Skin epidermis (tissue), 12 donors: ENCODE measurements around the gene PRRT4.
A peak's percentile ranks its signal among the peaks of the same experiment; 100 is the strongest.

Source experiments
- H3K27ac ChIP-seq, 21 experiments: fragments of 200-600 bp; sonication (generic) in 11 of 21; one replicate each; pipeline ENCODE4 v1.5.0; 2020; ENCODE audit warnings: mild to moderate bottlenecking in 3 of 21, inconsistent platforms in 2 of 21, moderate library complexity in 2 of 21
- H3K4me3 ChIP-seq, 7 experiments: fragments of 200-600 bp; sonication (generic) in 2 of 7; one replicate each; pipeline ENCODE4 v1.5.0; 2020; ENCODE audit warnings: inconsistent platforms in 2 of 7, mild to moderate bottlenecking in 2 of 7, moderate library complexity in 1 of 7

Gene PRRT4

GRCh38 chr7:128380483-128381106 lies 19.1 kb upstream of the PRRT4 start:
- Histone ChIP-seq H3K4me3 (no peak overlapping the region), H3K27ac (peak overlapping the region in 1 of 21 experiments; percentile 10)

DNA sequence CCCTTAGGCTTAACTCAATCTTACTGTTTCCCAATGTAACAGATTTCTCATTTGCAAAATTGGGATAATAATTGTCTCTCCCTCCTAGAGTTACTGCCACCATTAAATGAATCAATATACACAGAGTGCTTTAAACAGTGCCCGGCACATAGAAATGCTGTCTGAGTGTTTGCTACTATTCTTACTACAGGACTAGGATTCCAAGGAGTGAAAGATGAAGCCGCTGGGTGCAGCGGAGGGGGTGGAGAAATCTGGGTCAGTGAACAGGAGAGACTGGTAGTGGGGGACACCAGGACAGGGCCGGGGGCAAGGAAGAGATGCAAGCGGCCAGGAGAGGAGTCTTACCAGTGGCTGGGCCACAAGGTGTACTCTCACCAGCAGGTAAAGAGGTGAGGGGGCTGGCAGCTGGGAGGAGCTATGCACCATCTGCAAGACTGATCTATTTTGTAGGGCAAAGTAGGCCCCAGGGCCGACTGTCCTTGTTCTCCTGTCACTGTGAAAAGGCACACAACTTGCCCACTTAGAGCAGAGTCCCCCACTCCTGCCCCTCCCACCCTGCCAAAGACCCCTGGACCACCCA lies 18.5 kb upstream of the PRRT4 start:
- Histone ChIP-seq H3K4me3 (no peak overlapping the region), H3K27ac (no peak overlapping the region)

- no peak overlapping the region for H3K27ac ChIP-seq
- H3K4me3 ChIP-seq = no peak overlapping the region
These were observed 17.1 kb upstream of the PRRT4 start for GRCh38 chr7:128378637-128379036.

DNA sequence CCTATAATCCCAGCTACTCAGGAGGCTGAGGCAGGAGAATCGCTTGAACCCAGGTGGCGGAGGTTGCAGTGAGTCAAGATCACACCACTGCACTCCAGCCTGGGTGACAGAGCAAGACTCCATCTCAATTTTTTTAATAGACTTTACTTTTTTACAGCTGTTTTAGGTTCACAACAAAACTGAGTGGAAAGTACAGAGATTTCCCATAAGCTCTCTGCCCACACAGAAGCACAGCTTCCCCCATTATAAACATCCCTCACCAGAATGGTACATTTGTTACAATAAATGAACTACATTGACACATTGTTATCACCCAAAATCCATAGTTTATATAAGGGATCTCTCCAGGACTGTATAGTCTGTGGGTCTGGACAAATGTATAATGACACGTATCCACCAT lies 14.6 kb upstream of the PRRT4 start:
- Histone ChIP-seq H3K27ac (no peak overlapping the region), H3K4me3 (no peak overlapping the region)

DNA sequence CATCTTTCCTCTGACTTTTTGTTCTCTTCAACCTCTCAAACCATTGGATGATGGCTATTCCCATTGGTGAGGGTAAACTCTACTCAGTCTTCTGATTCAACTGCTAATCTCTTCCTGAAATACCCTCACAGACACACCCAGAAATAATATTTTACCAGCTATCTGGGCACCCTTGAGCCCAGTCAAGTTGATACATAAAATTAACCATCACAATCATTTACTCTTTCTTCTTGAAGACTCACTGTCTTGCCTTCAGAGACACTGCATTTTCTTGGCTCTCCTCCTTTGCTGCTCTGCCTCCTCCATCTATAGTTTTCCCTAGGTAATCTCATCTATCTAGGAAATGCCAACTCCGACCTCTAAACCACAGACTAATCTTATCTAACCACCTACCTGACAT lies 12.6 kb upstream of the PRRT4 start:
- Histone ChIP-seq H3K4me3 (no peak overlapping the region), H3K27ac (no peak overlapping the region)

DNA sequence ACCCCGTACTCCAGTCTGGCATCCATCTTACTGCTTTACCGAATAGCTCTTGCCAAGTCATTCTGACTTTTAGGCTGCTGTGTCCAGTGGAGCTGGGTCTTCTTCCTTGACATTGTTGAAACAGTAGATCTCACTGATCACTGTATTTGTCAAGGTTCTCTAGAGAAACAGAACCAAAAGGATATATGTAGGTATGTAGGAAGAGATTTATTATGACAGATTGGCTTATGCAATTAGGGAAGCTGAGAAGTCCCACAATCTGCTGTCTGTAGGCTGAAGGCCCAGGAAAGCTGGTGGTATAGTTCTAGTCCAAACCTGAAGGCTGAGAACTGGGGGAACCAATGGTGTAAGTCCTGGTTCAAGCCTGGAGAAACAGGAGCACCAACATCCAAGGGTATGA lies 12.1 kb upstream of the PRRT4 start:
- no peak overlapping the region for H3K27ac ChIP-seq
- no peak overlapping the region for H3K4me3 ChIP-seq

GRCh38 chr7:128370491-128370890 lies 9.0 kb upstream of the PRRT4 start:
- no peak overlapping the region for H3K4me3 ChIP-seq
- no peak overlapping the region for H3K27ac ChIP-seq

DNA sequence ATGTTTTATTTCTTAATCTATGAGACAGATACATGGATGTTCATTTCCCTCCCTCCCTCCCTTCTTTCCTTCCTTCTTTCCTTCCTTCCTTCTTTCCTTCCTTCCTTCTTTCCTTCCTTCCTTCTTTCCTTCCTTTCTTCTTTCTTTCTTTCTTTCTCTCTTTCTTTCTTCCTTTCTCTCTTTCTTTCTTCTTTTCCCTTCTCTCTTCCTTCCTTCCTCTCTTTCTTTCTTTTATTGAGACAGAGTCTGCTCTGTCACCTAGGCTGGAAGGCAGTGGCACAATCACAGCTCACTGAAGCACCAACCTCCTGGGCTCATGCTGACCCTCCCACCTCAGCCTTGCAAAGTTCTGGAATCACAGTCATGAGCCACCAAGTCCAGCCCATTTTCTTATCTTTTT lies 5.5 kb upstream of the PRRT4 start:
- H3K27ac ChIP-seq = no peak overlapping the region
- H3K4me3 ChIP-seq = no peak overlapping the region

- Histone ChIP-seq H3K27ac (no peak overlapping the region), H3K4me3 (no peak overlapping the region)
These were observed 4.8 kb upstream of the PRRT4 start for GRCh38 chr7:128366300-128366699.

GRCh38 chr7:128365432-128365831 lies 3.9 kb upstream of the PRRT4 start:
- H3K4me3 ChIP-seq = no peak overlapping the region
- no peak overlapping the region for H3K27ac ChIP-seq

- no peak overlapping the region for H3K4me3 ChIP-seq
- H3K27ac ChIP-seq = no peak overlapping the region
These were observed 2.8 kb upstream of the PRRT4 start for GRCh38 chr7:128364166-128364870.

GRCh38 chr7:128363261-128363721 lies 1.8 kb upstream of the PRRT4 start:
- Histone ChIP-seq H3K27ac (no peak overlapping the region), H3K4me3 (no peak overlapping the region)

DNA sequence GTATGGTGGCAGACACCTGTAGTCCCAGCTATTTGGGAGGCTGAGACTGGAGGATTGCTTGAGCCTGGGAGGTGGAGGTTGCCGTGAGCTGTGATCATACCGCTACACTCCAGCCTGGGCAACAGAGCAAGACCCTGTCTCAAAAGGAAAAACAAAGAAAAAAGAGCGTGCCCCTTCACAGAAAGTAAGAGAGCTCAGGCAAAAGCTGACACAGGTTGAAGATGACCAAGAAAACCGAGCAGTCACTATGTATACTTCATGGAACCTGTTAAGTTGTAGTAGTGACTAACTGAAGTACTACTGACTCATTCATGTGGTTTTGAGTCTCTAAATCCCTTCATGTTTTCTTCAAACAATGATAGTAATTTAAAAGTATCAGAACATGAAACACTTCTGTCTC lies 1.2 kb upstream of the PRRT4 start:
- H3K27ac ChIP-seq = no peak overlapping the region
- no peak overlapping the region for H3K4me3 ChIP-seq

GRCh38 chr7:128360359-128360678 lies 1.2 kb downstream of the PRRT4 start:
- Histone ChIP-seq H3K4me3 (peak overlapping the region in 2 of 7 experiments; percentile 45 to 56), H3K27ac (no peak overlapping the region)

GRCh38 chr7:128359939-128360338 lies 1.6 kb downstream of the PRRT4 start:
- Histone ChIP-seq H3K27ac (no peak overlapping the region), H3K4me3 (no peak overlapping the region)

DNA sequence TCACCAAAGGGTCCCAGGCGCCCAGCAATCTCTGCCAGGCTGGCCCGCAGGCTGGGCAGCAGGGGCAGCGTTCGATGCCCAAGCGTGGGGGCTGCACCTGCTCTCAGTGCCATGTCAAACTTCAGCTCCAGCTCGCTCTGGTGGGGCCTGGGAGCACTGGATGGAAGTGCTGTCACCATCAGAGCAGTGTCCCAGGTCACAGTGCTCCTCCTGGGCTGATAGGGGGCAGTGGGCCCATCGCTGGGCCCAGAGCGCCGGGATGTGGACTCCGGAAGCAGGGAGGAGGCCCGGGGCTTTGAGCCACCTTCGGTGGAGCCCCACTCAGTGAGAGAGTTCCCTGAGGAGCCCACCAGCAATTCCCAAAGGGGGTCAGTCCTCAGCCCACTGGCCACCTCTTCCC lies 2.2 kb downstream of the PRRT4 start:
- no peak overlapping the region for H3K27ac ChIP-seq
- H3K4me3 ChIP-seq = no peak overlapping the region

- no peak overlapping the region for H3K27ac ChIP-seq
- no peak overlapping the region for H3K4me3 ChIP-seq
These were observed 3.3 kb downstream of the PRRT4 start for GRCh38 chr7:128358233-128358632.

GRCh38 chr7:128357217-128357613 lies 4.3 kb downstream of the PRRT4 start:
- no peak overlapping the region for H3K27ac ChIP-seq
- H3K4me3 ChIP-seq = no peak overlapping the region

DNA sequence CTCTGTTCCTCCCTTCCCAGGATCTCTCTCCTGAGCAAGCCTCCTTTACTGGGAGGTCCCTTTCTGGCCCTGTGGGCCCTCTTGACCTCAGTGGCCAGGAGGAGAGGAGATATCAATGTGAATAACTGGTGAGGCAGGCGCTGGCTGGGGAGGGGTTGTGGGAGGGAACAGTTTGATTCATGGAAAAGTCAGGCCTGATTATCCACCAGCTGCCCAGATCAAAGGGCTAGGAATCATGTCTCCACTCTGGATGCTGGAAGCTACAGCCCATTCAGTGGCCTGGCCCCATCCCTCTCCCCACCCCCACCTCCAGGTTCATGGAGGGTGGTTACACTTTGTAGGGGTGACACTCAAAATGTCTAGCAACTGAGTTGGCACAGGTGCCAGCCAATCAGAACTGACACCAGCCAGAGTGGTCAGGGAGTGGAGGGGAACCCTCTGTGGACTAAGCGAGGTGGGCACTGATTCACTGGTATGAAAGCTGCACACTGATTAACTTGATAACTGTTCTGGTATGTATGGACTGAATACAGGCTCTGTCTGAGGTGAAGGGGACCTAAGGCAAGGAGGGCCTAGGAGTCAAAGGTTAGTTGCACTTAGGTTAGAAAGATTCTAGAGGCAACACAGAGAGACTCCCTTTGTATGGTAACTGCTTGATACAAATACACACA lies 4.8 kb downstream of the PRRT4 start:
- no peak overlapping the region for H3K4me3 ChIP-seq
- H3K27ac ChIP-seq = no peak overlapping the region

DNA sequence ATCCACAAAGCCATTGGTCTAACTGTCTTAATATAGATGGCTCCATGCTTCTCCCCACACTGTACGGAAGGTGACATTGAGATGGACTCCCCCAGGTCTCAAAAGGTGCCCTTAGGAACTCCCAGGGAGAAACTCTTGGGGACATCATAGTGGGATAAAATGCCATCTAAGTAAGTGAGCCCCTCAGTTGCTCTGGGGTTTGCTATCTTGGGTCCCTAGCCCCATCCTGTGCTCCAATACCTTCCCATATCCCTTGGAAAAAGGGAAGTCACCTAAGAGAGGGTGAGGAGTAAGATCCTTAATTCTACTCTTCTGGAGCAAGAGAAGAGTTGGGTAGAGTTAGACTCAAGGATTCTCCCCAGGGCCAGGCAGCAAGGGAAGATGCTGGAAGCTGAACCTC lies 7.9 kb downstream of the PRRT4 start:
- no peak overlapping the region for H3K4me3 ChIP-seq
- no peak overlapping the region for H3K27ac ChIP-seq

- no peak overlapping the region for H3K4me3 ChIP-seq
- no peak overlapping the region for H3K27ac ChIP-seq
These were observed 8.3 kb downstream of the PRRT4 start for GRCh38 chr7:128353189-128353588.
